Hepatocyte (in vitro differentiated cells): Measurements from ENCODE around the gene PCSK4. TPM values are rescaled to one million over a fixed set of nuclear protein-coding genes. Genes with fewer than 3 reads are reported as not detected.

Experiments
- DNase-seq: peaks from one replicate; pipeline ENCODE4 v3.0.0-alpha.2; 2016; ENCODE audit warnings: low spot score
- H2AFZ ChIP-seq: fragments of 200-600 bp; sonication (generic); 2 replicates; pipeline ENCODE4 v1.6.0; 2016; ENCODE audit warnings: antibody characterized with exemption, mild to moderate bottlenecking
- H3K27ac ChIP-seq: fragments of 200-600 bp; sonication (generic); 2 replicates; pipeline ENCODE4 v1.5.1; 2016; ENCODE audit warnings: mild to moderate bottlenecking
- H3K27me3 ChIP-seq: fragments of 200-600 bp; sonication (generic); 2 replicates; pipeline ENCODE4 v1.6.1; 2016
- H3K36me3 ChIP-seq: fragments of 200-600 bp; sonication (generic); replicated peaks from 2 replicates; pipeline ENCODE4 v1.5.1; 2016; ENCODE audit warnings: low read depth; ENCODE audit not compliant: insufficient read depth
- H3K4me1 ChIP-seq: fragments of 200-600 bp; sonication (generic); 2 replicates; pipeline ENCODE4 v1.5.1; 2016; ENCODE audit warnings: mild to moderate bottlenecking, moderate library complexity; ENCODE audit not compliant: insufficient read depth
- H3K4me2 ChIP-seq: fragments of 200-600 bp; sonication (generic); 2 replicates; pipeline ENCODE4 v1.6.0; 2016
- H3K4me3 ChIP-seq: fragments of 200-600 bp; sonication (generic); 2 replicates; pipeline ENCODE4 v1.5.1; 2016; ENCODE audit warnings: mild to moderate bottlenecking
- H3K79me2 ChIP-seq: fragments of 200-600 bp; sonication (generic); 2 replicates; pipeline ENCODE4 v1.6.0; 2017; ENCODE audit warnings: mild to moderate bottlenecking
- H3K9me2 ChIP-seq: fragments of 200-600 bp; sonication (generic); replicated peaks from 2 replicates; pipeline ENCODE4 v1.6.0; 2017; ENCODE audit warnings: mild to moderate bottlenecking; ENCODE audit not compliant: insufficient read depth
- H3K9me3 ChIP-seq: fragments of 200-600 bp; sonication (generic); 2 replicates; pipeline ENCODE4 v1.5.1; 2016; ENCODE audit warnings: low read depth, mild to moderate bottlenecking
- H4K20me1 ChIP-seq: fragments of 200-600 bp; sonication (generic); 2 replicates; pipeline ENCODE4 v1.6.0; 2016; ENCODE audit warnings: mild to moderate bottlenecking; ENCODE audit not compliant: insufficient read depth, poor library complexity, severe bottlenecking
- EZH2 ChIP-seq: fragments of 200-600 bp; sonication (generic); IDR thresholded peaks from 2 replicates; pipeline ENCODE4 v1.6.1; 2016; ENCODE audit warnings: antibody characterized with exemption, mild to moderate bottlenecking, borderline replicate concordance
- EZH2phosphoT487 ChIP-seq: fragments of 200-600 bp; sonication (generic); IDR thresholded peaks from one replicate; pipeline ENCODE4 v1.6.1; 2018; ENCODE audit warnings: antibody characterized with exemption, mild to moderate bottlenecking, low read depth, moderate library complexity; ENCODE audit not compliant: unreplicated experiment, severe bottlenecking
- WGBS: methylation state at CpG from one replicate; pipeline ENCODE4 v1.1.6; 2016; ENCODE audit warnings: low lambda C conversion rate; ENCODE audit errors: missing lambda C conversion rate; 5-methylcytosine and 5-hydroxymethylcytosine counted together
- polyA plus RNA-seq: library from polyadenylated mRNA; unstranded; fragments of >200 nt; fragmentation: Nextera tagmentation; extraction: Ambion mirVana; gene quantifications from 2 replicates; pipeline ENCODE4 v1.2.1, GENCODE V29; 2016
- total RNA-seq: library from RNA; depleted of rRNA; stranded (reverse); fragments of >200 nt; gene quantifications from 2 replicates; pipeline ENCODE4 v1.2.3, GENCODE V29; 2014
- TF ChIP-seq, protein P1 (sequence below): fragments of 200-600 bp; sonication (generic); IDR thresholded peaks from 2 replicates; pipeline ENCODE4 v1.5.1; 2016; ENCODE audit warnings: antibody characterized with exemption, mild to moderate bottlenecking; ENCODE audit not compliant: poor library complexity

PCSK4 gene
- total and polyA plus RNA-seq, 2 experiments from 2014 or later: 7.7 to 9.6 TPM

DNA sequence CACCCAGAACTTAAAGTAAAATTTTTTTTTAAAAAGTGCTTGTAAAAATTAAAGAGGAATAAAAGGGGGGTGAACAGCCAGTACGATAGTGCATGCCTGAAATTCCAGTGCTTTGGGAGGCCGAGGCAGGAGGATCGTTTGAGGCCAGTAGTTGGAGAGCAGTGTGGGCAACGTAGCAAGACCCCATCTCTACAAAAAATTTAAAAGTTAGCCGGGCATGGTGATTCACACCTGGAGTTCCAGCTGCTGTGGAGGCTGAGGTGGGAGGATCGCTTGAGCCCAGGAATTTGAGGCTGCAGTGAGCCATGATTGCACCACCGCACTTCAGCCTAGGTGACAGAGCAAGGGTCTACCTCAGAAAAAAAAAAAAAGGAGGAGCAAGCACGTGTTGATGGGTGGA, 14.9 kb upstream of the PCSK4 start:
- H3K9me2 ChIP-seq: no peaks in the 10 kb centered on the region
- H3K27me3 ChIP-seq: no peaks in the 10 kb centered on the region
- WGBS: 86% methylated on average over 8 of the region's 8 CpGs
- H3K27ac ChIP-seq: no peak overlapping the region
- no peak overlapping the region for H3K4me2 ChIP-seq
- TF ChIP-seq EZH2phosphoT487 (no peak), EZH2 (no peak)
- TF ChIP-seq, protein P1, sequence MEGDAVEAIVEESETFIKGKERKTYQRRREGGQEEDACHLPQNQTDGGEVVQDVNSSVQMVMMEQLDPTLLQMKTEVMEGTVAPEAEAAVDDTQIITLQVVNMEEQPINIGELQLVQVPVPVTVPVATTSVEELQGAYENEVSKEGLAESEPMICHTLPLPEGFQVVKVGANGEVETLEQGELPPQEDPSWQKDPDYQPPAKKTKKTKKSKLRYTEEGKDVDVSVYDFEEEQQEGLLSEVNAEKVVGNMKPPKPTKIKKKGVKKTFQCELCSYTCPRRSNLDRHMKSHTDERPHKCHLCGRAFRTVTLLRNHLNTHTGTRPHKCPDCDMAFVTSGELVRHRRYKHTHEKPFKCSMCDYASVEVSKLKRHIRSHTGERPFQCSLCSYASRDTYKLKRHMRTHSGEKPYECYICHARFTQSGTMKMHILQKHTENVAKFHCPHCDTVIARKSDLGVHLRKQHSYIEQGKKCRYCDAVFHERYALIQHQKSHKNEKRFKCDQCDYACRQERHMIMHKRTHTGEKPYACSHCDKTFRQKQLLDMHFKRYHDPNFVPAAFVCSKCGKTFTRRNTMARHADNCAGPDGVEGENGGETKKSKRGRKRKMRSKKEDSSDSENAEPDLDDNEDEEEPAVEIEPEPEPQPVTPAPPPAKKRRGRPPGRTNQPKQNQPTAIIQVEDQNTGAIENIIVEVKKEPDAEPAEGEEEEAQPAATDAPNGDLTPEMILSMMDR: no peak
- DNase-seq: no peak
- H3K9me3 ChIP-seq: no peaks in the 10 kb centered on the region
- no peak overlapping the region for H3K4me3 ChIP-seq
- no peaks in the 10 kb centered on the region for H3K36me3 ChIP-seq
- no peaks in the 10 kb centered on the region for H4K20me1 ChIP-seq
- no peak overlapping the region for H2AFZ ChIP-seq
- H3K4me1 ChIP-seq: peaks cover 15% of the 10 kb centered on the region
- no peaks in the 10 kb centered on the region for H3K79me2 ChIP-seq

DNA sequence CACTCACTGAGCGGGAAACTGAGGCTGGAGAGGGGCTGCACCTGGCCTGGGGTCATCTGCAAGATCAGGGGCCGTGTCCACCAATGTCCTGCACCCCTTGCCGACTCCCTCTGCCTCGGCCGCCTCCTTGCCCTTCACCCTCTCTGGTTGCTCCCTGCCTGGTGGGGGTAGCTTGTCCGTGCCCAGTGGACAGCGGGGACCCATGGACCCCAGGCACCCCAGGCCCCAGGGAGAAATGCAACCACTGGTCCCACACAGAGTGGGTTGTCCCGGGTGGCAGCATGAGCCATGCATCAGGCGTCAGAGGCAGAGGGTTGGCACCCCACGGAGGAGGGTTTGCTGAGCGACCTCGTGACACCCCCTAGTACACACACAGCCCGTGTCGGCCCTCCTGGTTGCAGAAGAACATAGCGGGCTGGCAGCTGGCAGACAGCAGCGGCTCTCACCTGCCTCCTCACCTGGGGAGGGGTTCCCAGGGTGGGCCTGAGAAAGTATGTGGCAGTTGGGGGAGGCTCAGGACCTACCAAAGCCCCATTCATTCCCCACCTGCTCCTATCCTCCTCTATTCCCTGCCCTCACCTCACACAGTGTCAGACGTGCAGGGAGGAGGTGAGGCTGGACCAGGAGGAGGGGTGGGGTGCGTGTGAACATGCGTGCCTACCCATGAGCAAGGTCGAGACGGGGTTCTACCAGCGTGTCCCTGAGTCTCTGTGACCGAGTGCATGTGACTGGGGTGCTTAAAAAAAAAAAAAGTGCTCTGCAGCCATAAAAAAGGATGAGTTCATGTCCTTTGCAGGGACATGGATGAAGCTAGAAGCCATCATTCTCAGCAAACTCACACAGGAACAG, 14.0 kb upstream of the PCSK4 start:
- Histone ChIP-seq H3K9me2 (no peaks in the 10 kb centered on the region), H3K9me3 (no peaks in the 10 kb centered on the region), H3K27ac (no peak overlapping the region), H3K79me2 (no peaks in the 10 kb centered on the region), H3K4me2 (peak overlapping the region; percentile 74), H3K27me3 (no peaks in the 10 kb centered on the region), H2AFZ (no peak overlapping the region), H3K4me1 (peaks cover 7% of the 10 kb centered on the region), H4K20me1 (no peaks in the 10 kb centered on the region), H3K4me3 (no peak overlapping the region), H3K36me3 (no peaks in the 10 kb centered on the region)
- TF ChIP-seq, protein P1: no peak
- TF ChIP-seq EZH2phosphoT487: no peak
- no peak for TF ChIP-seq EZH2
- 68% methylated on average over 23 of the region's 23 CpGs for WGBS
- no peak for DNase-seq

DNA sequence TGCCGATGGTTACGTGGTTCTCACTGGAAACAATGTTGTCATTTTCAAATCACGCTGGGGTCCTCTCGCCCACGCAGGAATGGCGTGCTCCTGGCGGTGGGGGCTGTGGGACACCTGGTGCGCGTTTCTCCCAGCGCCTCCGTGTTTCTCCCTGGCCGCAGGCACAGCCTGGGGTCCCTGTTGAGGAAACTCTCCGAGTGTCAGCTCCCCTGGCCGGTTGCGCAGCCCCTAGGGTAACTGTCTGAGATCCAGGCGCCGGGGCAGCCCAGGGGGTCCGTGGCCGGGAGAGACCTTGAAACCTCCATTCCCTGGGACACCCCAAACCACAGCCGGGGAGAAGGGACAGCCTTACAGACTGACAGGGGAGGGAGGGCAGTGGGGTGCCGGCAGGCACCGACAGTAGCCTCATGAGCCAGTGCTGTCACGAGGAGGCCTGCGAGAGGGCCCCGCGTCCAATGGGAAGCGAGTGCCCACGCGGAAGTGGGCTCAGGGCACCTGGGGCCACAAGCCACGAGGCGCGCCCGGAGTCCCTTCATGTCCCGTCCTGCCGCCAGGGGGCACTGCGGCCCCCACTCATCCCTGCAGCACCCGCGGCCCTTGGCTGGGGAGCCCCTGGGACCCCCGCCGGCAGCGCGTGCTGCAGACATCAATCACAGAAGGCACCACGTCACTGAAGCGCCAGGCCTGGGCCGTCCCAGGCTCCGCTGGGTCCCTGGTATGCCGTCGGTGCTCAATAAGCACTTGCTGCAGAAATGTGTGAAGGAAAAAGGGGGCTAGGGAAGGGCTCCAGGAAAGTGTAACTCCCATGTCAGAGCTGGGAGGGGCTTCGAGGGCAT, 13.2 kb upstream of the PCSK4 start:
- no peak for TF ChIP-seq EZH2phosphoT487
- no peak for TF ChIP-seq EZH2
- TF ChIP-seq, protein P1: peak; percentile 67
- Histone ChIP-seq H2AFZ (no peak overlapping the region), H3K9me2 (no peaks in the 10 kb centered on the region), H3K27me3 (no peaks in the 10 kb centered on the region), H3K9me3 (no peaks in the 10 kb centered on the region), H3K4me3 (no peak overlapping the region), H3K36me3 (no peaks in the 10 kb centered on the region), H3K27ac (peak overlapping the region; percentile 68), H3K4me2 (peak overlapping the region; percentile 74), H4K20me1 (no peaks in the 10 kb centered on the region), H3K4me1 (peaks cover 9% of the 10 kb centered on the region), H3K79me2 (no peaks in the 10 kb centered on the region)
- DNase-seq: peak; percentile 81
- 23% methylated on average over 42 of the region's 49 CpGs for WGBS
